Colon (tissue), 2 donors: ENCODE measurements around the gene ADD2.
"Not testable (repeated sequence)": the region's sequence is repeated elsewhere in the genome, so short reads cannot be mapped to it uniquely, and the experiment has no call there.

ENCODE experiments used
- FAIRE-seq: peaks from 2 replicates; lab custom pipeline; 2012; peaks lifted over from hg19 to GRCh38; lab: Jason Lieb, UNC
- donor health status: control.
- donor health status: control.

Gene ADD2, protein sequence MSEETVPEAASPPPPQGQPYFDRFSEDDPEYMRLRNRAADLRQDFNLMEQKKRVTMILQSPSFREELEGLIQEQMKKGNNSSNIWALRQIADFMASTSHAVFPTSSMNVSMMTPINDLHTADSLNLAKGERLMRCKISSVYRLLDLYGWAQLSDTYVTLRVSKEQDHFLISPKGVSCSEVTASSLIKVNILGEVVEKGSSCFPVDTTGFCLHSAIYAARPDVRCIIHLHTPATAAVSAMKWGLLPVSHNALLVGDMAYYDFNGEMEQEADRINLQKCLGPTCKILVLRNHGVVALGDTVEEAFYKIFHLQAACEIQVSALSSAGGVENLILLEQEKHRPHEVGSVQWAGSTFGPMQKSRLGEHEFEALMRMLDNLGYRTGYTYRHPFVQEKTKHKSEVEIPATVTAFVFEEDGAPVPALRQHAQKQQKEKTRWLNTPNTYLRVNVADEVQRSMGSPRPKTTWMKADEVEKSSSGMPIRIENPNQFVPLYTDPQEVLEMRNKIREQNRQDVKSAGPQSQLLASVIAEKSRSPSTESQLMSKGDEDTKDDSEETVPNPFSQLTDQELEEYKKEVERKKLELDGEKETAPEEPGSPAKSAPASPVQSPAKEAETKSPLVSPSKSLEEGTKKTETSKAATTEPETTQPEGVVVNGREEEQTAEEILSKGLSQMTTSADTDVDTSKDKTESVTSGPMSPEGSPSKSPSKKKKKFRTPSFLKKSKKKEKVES

DNA sequence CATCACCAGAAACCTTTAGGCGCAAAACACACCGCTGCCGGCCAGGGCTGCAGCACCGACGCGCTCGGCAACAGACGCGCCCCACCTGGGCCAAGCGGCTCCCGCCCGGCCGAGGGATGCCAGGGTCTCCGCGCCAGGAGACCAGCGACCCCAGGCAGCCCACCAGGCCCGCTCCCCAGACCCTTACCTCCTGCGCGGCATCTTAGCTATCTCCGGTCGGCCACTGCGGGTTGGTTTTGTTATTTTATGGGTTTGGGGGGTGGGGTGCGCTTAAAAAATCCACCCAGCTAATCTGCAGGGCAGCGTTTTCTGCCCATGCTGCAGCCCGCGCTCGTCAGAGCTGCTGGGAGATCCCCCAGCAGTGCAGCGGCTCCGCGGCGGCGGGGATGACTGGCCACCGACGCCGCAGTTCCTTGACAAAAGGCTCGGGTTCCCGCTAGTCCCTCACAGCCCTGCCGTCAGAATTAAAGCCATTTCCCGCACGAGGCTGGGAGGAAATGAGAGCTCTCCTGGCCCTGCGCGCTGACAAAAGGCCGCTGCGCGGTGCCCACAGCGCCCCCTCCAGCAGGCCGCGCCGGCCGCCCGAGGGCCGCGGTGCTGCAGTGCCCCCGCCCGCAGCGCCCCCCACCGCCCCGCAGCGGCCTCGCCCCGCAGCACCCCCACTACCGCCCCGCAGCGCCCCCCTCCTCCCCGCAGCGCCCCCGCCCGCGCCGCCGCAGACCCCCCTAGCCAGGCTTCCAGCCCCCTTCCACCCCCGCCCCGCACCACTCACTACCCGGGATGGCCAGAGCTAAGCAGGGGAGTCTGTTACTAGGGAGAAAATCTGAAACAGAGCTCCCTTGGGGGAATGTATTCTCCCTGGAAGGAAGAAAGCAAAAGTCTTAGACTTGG is at the start of gene ADD2:
Gene ADD2, minus strand, starts transcription at position 502 of the 891 bp plus-strand sequence. CDS start 61,792 bp downstream, outside the sequence.
- FAIRE-seq: no peak

DNA sequence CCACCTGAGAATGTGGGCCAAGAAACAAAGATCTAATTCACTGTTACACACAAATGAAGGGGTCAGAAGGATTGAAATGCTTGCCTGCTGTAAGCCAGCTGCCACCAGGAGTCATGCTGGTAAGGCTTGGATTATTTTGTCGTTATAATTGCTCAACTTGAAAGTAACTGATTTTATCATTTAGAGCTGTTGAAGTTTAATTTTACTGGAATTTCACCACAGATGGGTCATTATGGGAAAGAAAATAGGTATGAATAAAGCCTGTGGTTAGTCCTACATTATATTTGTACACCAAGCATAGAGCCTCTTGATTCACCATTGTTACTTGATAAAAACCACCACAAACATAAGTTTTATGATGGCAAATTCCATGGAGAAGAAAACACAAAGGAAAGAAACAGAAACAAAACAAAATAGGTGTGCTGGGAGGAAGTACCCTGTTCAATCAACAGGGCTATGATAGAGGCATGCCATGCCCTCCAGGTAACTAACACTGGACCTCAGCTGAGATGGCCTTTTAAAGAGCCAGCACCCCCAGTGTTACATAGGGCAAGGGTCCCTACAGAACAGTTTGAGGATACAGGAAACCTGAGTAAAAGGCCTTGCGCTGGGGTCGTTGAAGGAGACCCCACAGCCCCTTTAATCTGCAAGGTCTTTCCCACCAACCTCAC is 49.4 kb upstream of the ADD2 start:
- FAIRE-seq: no peak

DNA sequence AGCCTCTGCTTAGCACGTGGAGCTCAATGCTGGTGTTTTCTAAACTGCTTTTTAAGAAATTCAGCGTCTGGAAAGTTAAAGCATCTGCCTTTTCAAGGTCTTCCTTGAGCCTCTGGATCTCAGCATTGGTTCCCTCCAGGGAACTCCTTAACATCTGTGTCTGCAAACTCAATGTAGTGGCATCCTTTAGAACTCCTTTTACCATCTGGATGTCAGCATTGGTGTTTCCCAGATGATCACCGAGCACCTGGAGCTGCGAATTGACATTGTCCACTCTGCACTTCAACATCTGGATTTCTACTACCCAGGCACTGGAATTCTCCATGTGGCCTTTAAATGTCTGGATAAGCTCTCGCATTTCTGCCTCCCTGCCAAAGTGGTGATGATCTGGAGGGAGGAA is 48.7 kb upstream of the ADD2 start:
- FAIRE-seq: no peak

DNA sequence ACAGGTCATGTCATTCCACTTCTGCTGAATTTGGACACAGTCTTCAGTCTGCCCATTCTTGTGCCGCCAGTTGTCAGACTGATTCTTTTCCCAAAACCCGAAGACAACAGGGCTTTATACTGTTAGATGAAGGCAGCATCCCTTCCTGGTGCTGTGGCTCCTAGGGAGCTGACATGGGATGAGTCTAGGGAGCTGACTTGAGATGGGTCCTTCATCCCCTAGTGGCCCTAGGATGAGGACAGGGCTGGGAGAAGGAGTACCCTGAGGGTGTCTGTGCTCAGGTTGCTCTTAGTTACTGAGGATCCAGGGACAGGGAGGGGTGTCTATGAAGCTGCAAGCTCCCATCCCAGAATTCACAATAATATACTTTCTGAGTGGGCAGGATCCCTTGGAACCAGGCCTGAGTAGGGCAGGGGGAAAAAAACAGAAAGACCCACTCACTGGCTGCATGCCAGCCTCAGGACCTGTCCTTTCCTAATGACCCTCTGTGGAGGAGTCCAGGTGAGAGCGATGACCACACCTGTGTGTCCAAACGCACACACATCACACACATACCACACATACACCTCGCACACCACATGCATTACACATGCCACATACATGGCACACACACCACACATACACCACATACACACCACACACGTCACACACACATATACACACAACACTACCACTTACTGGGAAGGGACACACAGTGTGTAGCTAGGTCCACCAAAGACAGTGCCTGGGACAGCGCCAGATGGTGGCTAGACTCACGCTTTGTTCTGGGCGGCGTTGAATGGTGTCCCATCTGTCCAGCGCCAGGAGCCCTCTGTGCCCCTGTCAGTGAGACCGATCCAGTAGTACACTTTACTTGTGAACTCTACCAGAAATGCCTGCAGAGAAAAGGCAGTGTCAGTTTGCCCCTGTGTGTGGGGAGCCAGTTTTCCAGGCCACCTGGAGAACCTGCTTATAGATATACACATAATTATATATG is 41.3 kb upstream of the ADD2 start:
- no peak for FAIRE-seq

DNA sequence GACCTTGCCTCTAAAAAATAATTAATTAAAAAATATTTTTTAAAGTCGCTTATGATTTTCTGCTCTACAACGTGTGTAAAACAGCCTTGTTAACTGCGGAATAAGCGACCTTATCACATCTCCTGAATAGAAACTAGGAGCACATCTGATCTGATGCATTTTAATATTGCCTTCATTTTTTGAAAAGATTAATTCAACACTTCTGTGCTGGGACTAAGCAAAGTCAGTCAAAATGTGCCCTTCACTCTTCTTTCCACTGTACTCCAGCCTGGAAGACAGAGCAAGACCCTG is 39.8 kb upstream of the ADD2 start:
- FAIRE-seq: no peak

DNA sequence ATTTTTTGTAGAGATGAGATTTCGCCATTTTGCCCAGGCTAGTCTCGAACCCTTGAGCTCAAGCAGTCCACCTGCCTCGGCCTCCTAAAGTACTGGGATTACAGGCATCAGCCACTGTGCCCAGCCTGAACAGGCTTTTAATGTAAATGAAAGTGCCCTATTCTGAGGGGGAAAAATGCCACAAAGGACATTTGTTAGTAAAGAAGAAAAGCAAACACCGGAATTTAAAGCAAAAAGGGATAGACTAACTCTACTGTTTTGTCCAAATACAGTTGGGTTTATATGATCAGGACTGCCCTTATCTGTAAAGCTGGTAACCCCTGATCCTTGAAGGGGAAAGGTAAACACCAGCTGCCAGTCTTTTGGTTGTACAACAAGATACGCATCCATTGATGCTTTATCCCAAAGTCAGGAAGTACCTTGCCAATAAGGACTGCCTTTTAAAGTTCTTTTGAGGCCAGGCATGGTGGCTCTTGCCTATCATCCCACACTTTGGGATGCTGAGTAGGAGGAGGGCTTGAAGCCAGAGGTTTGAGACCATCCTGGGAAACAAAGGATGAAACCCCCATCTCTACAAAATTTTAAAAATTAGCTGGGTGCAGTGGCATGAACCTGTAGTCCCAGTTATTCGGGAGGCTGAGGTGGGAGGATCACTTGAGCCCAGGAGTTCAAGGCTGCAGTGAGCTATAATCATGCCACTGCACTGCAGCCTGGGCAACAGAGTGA is 39.3 kb upstream of the ADD2 start:
- no peak for FAIRE-seq

DNA sequence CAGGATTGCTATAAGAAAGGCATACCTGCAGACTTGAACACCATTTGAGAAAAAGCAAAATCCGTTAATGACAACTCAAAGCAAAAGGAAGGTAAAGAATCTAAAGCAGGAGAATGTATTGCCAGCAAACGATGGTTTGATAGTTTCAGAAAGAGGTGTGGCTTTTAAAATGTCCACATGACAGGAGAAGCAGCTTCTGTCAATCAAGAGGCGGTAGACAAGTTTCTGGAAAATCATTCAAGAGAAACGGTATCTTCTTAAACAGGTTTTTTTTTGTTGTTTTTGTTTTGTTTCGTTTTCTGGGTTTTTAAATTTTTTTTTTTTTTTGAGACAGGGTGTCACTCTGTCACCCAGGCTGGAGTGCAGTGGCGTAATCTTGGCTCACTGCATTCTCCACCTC is 38.6 kb upstream of the ADD2 start:
- FAIRE-seq: no peak

DNA sequence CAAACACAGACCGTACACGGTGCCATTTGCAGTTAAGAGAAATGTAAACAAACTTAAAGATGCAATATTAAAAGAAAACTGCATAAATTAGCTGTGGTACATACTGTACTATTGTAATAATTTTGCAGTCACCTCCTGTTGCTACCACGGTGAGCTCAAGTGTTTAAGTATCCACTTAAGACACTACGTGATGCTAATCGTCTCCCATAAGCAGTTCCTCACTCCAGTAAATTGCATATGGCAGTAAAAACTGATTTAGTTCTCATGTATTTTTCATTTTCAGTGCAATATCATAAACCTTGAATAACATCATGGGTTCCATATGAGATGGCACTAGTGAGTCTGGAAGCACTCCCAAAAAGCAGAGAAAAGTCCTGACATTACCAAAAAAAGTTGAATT is 38.0 kb upstream of the ADD2 start:
- FAIRE-seq: no peak

DNA sequence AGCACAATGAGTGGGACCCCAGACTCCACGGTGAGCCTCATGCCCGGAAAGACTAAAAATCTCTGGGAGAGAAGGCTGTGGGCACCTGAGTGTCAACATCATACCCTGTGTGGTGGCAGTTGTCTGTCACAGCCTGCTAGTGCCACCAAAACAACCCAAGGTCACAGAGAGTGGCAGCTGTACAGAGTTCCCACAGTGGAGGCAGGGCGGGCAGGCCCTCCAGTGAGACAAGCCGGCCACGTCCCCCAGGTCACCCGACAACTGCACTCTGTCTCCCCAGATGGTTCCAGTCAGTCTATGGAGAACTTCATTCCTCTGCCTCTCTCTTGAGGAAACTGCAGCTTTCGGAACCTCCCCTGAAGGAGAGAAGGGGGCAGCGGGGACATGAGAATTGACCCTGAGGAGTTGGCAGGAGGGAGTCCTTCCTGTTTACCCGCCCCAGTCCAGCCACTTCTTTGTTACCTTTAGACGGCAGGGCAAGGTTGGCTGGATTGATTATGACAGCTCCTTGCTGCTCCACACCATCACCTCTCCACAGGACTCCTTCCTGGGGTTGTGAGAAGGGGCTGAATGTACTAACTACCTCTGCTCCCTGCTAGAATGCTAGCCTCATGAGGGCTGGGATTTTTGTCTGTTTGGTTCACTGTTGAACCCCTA is 33.7 kb upstream of the ADD2 start:
- FAIRE-seq: no peak

DNA sequence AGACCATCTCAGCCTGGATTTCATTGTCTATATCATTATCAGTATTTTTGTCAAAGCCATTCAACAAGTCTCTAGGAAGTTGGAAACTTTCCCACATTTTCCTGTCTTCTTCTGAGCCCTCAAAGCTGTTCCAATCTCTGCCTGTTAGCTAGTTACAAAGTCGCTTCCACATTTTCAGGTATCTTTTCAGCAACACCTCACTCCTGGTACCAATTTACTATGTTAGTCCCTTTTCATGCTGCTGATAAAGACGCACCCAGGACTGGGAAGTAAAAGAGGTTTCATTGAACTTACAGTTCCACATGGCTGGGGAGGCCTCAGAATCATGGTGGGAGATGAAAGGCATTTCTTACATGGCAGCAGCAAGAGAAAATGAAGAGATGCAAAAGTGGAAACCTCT is 31.7 kb upstream of the ADD2 start:
- FAIRE-seq: no peak

DNA sequence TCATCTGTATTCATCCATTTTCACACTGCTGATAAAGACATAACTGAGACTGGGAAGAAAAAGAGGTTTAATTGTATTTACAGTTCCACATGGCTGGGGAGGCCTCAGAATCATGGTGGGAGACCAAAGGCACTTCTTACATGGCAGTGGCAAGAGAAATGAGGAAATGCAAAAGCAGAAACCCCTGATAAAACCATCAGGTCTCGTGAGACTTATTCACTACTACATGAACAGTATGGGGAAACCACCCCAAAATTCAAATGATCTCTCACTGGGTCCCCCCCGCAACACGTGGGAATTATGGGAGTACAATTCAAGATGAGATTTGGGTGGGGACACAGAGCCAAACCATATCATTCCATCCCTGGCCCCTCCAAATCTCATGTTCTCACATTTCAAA is 30.0 kb upstream of the ADD2 start:
- FAIRE-seq: not testable (repeated sequence)

DNA sequence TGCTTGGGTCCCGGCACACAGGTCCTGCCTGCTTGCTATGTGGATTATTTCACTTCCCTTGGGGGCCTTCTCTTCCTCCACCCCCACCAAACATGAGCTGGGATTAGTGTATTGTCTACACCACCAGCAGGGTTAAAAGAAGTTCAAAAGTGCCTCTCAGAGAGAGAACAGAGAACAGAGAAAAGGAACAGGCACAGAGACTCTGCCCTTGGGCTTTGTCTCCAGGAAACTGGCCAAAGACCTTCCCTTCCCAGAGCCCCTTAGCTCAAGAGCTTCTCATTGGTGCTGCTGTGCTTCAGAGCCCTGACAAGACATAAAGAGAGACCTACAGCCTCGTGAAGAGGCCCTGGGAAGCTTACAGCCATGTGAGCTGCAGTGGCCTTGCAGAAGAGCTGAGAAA is 29.5 kb upstream of the ADD2 start:
- FAIRE-seq: no peak

DNA sequence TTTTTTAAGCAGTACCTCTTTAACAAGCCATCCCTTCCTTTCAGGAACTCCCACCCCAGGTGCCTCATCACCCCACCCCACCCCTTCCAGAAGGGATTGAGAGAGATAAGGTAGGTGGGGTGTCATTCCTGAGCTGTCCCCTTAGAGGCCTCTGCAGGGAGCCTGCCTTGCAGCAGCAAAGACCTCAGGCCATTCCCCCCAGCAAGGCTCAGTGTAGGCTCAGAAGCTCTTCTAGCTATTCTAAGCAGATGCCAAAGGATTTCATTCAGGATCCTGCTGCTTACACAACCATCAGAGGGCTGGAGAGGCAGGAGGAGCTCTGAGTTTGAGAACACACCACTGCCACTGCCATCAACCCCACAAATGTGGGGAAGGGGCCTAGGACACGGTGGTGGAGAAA is 28.3 kb upstream of the ADD2 start:
- no peak for FAIRE-seq

DNA sequence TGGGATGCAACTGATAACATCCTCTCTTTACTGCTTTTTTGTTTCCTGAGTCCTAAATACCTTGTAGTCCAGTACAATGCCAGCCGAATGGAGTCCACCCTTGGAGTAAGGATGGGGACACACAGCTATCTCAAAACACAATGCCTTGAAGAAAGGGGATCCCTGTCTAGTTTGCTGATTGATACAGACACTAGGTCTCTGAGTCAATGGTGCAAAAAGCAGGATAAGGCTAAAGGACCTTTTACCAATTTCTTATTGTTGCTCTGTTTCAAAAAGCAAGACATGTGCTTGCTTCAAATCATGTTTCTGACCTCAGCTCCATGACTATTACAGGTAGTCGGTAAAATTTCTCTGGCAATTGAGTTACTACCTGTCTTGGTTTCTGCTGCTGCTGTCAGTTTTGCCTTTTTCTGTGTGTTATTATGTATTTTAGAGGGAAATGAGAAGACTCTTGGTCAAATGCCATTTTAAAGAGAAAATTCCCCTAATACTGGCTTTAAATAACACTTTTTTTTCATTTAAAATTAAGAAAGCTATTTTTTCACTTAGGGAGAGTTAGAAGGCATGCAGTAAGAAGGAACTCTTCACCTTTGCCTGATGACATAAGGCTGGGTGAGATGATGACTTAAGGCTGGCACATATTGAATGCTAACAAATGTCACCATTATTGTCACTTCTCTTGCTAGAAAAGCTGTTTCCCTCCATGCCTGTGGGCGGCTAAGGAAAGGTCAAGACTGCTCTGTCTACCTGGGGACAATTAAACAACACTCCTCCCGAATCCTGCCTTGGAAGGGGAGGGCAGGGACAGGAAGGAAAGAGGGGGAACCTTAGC is 27.4 kb upstream of the ADD2 start:
- FAIRE-seq: no peak

DNA sequence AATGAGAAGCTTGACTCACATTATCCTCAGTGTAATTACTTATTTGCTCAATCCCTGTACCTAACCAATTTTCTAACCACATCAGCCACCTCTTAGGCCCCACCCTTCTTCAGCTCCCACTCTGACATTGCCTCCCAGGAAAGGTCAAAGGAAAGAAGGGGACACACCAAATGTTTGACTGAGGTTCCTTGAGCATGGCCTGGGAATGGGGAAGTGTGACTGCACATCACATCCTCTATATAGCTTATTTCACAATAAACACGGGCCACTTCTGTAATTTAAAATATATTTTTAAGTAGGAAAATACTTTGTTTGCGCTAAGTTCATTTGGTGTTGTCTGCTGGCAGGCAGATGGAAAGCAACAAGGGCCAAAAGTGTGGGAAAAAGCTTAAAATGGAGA is 25.4 kb upstream of the ADD2 start:
- no peak for FAIRE-seq

DNA sequence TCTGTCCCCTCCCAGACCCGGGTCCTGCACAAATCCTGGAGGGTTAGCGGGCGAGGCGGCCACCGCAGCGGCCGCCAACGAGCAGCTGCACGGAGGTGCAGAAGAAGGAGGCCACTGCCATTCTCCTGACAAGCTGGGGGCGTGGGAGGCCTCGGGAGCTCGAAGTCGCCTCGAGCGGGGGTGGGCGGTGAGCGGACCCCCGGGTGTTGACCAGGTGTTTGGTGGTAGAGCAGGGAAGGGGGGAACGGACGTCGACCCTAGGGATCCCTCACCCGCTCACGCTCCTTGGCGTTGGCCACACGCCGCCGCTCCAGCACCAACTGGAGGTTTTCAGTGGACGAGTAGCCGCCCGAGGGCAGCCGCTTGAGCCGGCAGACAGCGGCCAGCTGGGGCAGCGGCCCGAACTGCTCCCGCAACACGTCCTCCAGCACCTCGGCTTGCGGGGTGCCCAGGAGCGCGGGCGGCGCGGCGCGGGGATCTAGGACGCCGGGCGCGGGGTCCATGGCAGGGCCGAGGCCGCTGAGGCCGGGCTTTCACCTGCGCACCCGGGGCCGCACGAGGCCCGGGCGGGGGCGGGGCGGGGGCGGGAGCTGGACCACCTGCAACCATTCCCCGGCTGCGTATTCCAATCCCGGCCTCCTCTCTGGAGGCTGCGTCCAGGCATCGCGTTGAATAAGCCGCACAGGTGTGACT is 22.3 kb upstream of the ADD2 start, which contains the start of gene FIGLA:
Gene FIGLA, minus strand, starts transcription at position 508 of the 693 bp plus-strand sequence. Its CDS starts 5 bp downstream, at position 503.
- FAIRE-seq: no peak

DNA sequence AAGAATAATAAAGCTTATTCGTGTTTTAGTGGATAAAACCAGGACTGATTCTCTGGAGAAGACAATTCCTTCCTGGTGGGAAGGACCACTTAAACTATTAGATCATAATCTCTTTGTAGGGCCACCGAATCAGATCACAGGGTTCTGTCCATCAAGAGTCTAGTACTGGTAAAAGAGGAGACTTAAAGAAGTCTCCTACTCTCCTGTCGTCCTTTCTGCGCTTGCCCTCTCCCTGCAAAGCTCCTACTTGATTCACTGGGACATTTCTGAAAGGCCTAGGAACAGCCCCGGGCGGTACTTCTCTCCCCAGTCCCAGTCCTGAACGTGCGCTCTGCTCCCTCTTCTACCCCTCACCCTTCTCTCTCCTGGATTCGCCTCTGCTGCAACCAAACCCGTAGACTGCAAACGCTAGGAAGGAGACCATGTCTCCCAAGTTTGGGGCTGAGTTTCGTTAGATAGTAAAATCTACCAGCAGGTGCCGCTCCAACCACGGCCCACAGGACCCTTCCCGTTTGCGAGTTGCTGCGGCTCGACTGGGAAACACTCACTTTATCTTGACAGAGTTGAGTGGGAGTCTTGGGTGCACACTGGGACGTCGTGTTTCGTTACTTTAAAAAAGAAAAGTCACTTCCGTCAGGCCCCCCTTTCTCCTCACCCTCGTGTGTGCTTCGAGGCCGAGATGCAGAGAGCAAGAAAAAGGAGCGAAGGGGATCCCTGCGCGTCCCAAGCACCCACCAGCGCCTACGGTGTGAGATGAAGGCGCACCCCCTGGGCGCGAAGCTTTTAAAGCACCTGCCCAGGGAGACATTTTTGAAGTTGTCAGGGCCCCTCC is 21.5 kb upstream of the ADD2 start:
- no peak for FAIRE-seq
